Measurements from ENCODE around the gene IPPK.

Gene IPPK

GRCh38 chr9:92682269-92682668 is 12.3 kb upstream of the IPPK start:
- no peaks in the 10 kb centered on the region for H4K20me1 ChIP-seq (ENCODE audit: control insufficient read depth, insufficient read depth, low read depth, low read length)
- peaks cover 18% of the 10 kb centered on the region for H3K4me1 ChIP-seq (ENCODE audit: control insufficient read depth, low read length)
- peaks cover 5% of the 10 kb centered on the region; the same call in 1 of the 2 replicates for H3F3A ChIP-seq (ENCODE audit: control insufficient read depth, insufficient read depth)
- H3K4me3 ChIP-seq (ENCODE audit: low read length): no peak overlapping the region
- H3K27ac ChIP-seq (ENCODE audit: low read depth, low read length): no peak overlapping the region
- no peaks in the 10 kb centered on the region for H3K79me2 ChIP-seq (ENCODE audit: control insufficient read depth, low read length)
- no peaks in the 10 kb centered on the region for H3K9me3 ChIP-seq (ENCODE audit: control insufficient read depth, insufficient read depth, low read length)
- H3K36me3 ChIP-seq (ENCODE audit: control insufficient read depth, low read length): no peaks in the 10 kb centered on the region
- H3K4me2 ChIP-seq (ENCODE audit: low read length): no peak overlapping the region
- H3K27me3 ChIP-seq (ENCODE audit: control insufficient read depth, low read length): no peaks in the 10 kb centered on the region
- H3K9me2 ChIP-seq (replicated peaks; ENCODE audit: control insufficient read depth, low read length): no peaks in the 10 kb centered on the region
- TF ChIP-seq CTCF (IDR thresholded peaks at IDR 0.05; ENCODE audit: low read depth, low read length, poor library complexity, severe bottlenecking) (no peak), EZH2phosphoT487 (IDR thresholded peaks at IDR 0.05; ENCODE audit: borderline replicate concordance, low read length) (no peak)

DNA sequence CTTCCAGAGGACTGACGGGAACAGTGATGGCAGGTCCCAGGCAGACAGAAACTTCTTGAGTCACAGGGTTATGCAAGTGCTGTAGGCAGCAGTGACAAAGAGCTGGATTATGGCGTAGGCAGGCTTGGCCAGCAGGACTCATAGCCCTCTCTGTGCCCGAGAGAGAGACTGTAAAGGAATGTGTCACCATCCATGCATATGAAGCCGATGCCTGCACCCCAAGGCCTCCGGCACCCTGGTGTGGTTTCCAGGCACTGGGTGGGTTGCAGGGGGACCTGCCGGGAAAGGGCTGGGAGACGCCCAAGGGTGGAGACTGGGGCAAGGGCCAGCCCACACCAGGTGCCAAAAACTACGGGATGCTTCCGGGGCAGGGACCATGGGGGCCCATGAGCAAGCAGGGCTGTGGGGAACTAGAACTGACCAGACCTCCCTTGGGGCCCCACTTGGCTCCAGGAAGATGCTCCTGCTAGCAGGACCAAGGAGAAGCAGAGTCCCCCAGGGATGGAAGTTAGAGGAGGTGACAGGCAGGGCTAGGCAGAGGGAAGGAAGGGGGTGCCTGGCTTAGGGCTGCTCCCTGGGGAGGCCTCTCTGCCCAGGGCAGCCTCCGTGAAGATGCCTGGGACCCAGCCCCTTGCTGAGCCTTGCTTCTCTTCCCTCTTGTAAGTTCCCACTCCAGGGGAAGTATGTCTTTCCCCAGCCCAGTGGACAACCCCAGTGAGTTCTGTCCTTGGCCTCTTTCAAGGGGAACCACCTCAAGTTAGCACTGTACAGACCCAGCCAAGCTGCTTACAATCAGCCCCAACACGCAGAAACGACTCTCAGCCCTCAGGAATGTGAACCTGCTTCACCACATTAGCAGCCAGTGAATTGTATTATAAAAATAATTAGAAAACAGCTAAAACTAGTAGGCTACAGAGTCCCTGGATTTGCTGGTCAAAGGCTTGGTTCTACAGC is 10.5 kb upstream of the IPPK start:
- Histone ChIP-seq H3K4me2 (ENCODE audit: low read length) (no peak overlapping the region), H3K4me1 (ENCODE audit: control insufficient read depth, low read length) (peaks cover 15% of the 10 kb centered on the region), H3K9me3 (ENCODE audit: control insufficient read depth, insufficient read depth, low read length) (no peaks in the 10 kb centered on the region), H3K27ac (ENCODE audit: low read depth, low read length) (no peak overlapping the region), H3F3A (ENCODE audit: control insufficient read depth, insufficient read depth) (peaks cover 5% of the 10 kb centered on the region; the same call in 1 of the 2 replicates), H3K79me2 (ENCODE audit: control insufficient read depth, low read length) (no peaks in the 10 kb centered on the region), H3K36me3 (ENCODE audit: control insufficient read depth, low read length) (no peaks in the 10 kb centered on the region), H3K27me3 (ENCODE audit: control insufficient read depth, low read length) (no peaks in the 10 kb centered on the region), H3K4me3 (ENCODE audit: low read length) (no peak overlapping the region), H4K20me1 (ENCODE audit: control insufficient read depth, insufficient read depth, low read depth, low read length) (no peaks in the 10 kb centered on the region), H3K9me2 (replicated peaks; ENCODE audit: control insufficient read depth, low read length) (no peaks in the 10 kb centered on the region)
- no peak for TF ChIP-seq EZH2phosphoT487 (IDR thresholded peaks at IDR 0.05; ENCODE audit: borderline replicate concordance, low read length)
- no peak for TF ChIP-seq CTCF (IDR thresholded peaks at IDR 0.05; ENCODE audit: low read depth, low read length, poor library complexity, severe bottlenecking)

- Histone ChIP-seq H3K9me3 (ENCODE audit: control insufficient read depth, insufficient read depth, low read length) (no peaks in the 10 kb centered on the region), H3K4me2 (ENCODE audit: low read length) (no peak overlapping the region), H3K27me3 (ENCODE audit: control insufficient read depth, low read length) (no peaks in the 10 kb centered on the region), H3K4me3 (ENCODE audit: low read length) (no peak overlapping the region), H3K4me1 (ENCODE audit: control insufficient read depth, low read length) (peaks cover 7% of the 10 kb centered on the region), H3F3A (ENCODE audit: control insufficient read depth, insufficient read depth) (peaks cover 5% of the 10 kb centered on the region; the same call in 1 of the 2 replicates), H4K20me1 (ENCODE audit: control insufficient read depth, insufficient read depth, low read depth, low read length) (no peaks in the 10 kb centered on the region), H3K9me2 (replicated peaks; ENCODE audit: control insufficient read depth, low read length) (no peaks in the 10 kb centered on the region), H3K79me2 (ENCODE audit: control insufficient read depth, low read length) (no peaks in the 10 kb centered on the region), H3K36me3 (ENCODE audit: control insufficient read depth, low read length) (no peaks in the 10 kb centered on the region), H3K27ac (ENCODE audit: low read depth, low read length) (no peak overlapping the region)
- TF ChIP-seq CTCF (IDR thresholded peaks at IDR 0.05; ENCODE audit: low read depth, low read length, poor library complexity, severe bottlenecking): no peak
- no peak for TF ChIP-seq EZH2phosphoT487 (IDR thresholded peaks at IDR 0.05; ENCODE audit: borderline replicate concordance, low read length)
Measured at GRCh38 chr9:92679413-92680165, 9.7 kb upstream of the IPPK start.

Data from DOHH2 (cell line).